H9 (cell line): ENCODE results near the gene ELAC2. TPM values are rescaled to one million over a fixed set of nuclear protein-coding genes. Genes with fewer than 3 reads are reported as not detected.

Source experiments
- DNase-seq: peaks from one replicate; pipeline ENCODE4 v3.0.0-alpha.2; 2017
- H2AFZ ChIP-seq: one replicate; pipeline ENCODE4 v1.6.1; 2013; ENCODE audit warnings: mild to moderate bottlenecking, low read length, control low read depth, moderate library complexity
- H2AK5ac ChIP-seq: 2 replicates; pipeline ENCODE4 v1.6.1; 2013; ENCODE audit warnings: low read length, control low read depth, mixed read lengths; ENCODE audit not compliant: insufficient read length
- H2BK120ac ChIP-seq: one replicate; pipeline ENCODE4 v1.6.1; 2013; ENCODE audit warnings: low read depth, mild to moderate bottlenecking, low read length, control low read depth, inconsistent platforms; ENCODE audit not compliant: poor library complexity, severe bottlenecking
- H2BK12ac ChIP-seq: 2 replicates; pipeline ENCODE4 v1.6.1; 2013; ENCODE audit warnings: low read length, control low read depth, mixed read lengths, low read depth; ENCODE audit not compliant: insufficient read length
- H2BK15ac ChIP-seq: 2 replicates; pipeline ENCODE4 v1.6.1; 2013; ENCODE audit warnings: low read depth, low read length, control low read depth
- H2BK20ac ChIP-seq: one replicate; pipeline ENCODE4 v1.6.1; 2013; ENCODE audit warnings: low read depth, mild to moderate bottlenecking, low read length, control low read depth, inconsistent platforms; ENCODE audit not compliant: poor library complexity, severe bottlenecking
- H2BK5ac ChIP-seq: 2 replicates; pipeline ENCODE4 v1.6.1; 2013; ENCODE audit warnings: low read length, control low read depth, mixed read lengths; ENCODE audit not compliant: insufficient read length
- H3K14ac ChIP-seq: 2 replicates; pipeline ENCODE4 v1.6.1; 2013; ENCODE audit warnings: low read length, control low read depth; ENCODE audit not compliant: insufficient read depth
- H3K18ac ChIP-seq: 2 replicates; pipeline ENCODE4 v1.6.1; 2013; ENCODE audit warnings: low read depth, mild to moderate bottlenecking, mixed read lengths, low read length, control low read depth; ENCODE audit not compliant: insufficient read length
- H3K23ac ChIP-seq: 2 replicates; pipeline ENCODE4 v1.6.1; 2013; ENCODE audit warnings: low read length, control low read depth, mixed read lengths, low read depth; ENCODE audit not compliant: insufficient read length
- H3K23me2 ChIP-seq: 2 replicates; pipeline ENCODE4 v1.6.1; 2013; ENCODE audit warnings: low read depth, mild to moderate bottlenecking, mixed read lengths, low read length, control low read depth; ENCODE audit not compliant: insufficient read length, poor library complexity, severe bottlenecking
- H3K27ac ChIP-seq: 2 replicates; pipeline ENCODE4 v1.5.1; 2013; ENCODE audit warnings: low read length, control low read depth, mixed read lengths, low read depth; ENCODE audit not compliant: insufficient read length
- H3K27me3 ChIP-seq: 2 replicates; pipeline ENCODE4 v1.6.1; 2013; ENCODE audit warnings: low read length, control low read depth, inconsistent platforms; ENCODE audit not compliant: insufficient read depth
- H3K4ac ChIP-seq: 2 replicates; pipeline ENCODE4 v1.6.1; 2013; ENCODE audit warnings: low read depth, mild to moderate bottlenecking, control low read depth, inconsistent platforms, low read length, moderate library complexity
- H3K4me1 ChIP-seq: 2 replicates; pipeline ENCODE4 v1.6.1; 2013; ENCODE audit warnings: low read length, control low read depth, inconsistent platforms; ENCODE audit not compliant: insufficient read depth
- H3K4me2 ChIP-seq: 2 replicates; pipeline ENCODE4 v1.6.1; 2013; ENCODE audit warnings: low read length, control low read depth, mixed read lengths; ENCODE audit not compliant: insufficient read length, insufficient read depth
- H3K56ac ChIP-seq: 2 replicates; pipeline ENCODE4 v1.6.1; 2013; ENCODE audit warnings: low read depth, mild to moderate bottlenecking, mixed read lengths, low read length, control low read depth; ENCODE audit not compliant: insufficient read length
- H3K79me1 ChIP-seq: 2 replicates; pipeline ENCODE4 v1.6.1; 2013; ENCODE audit warnings: low read depth, mild to moderate bottlenecking, moderate library complexity, low read length, control low read depth, inconsistent platforms; ENCODE audit not compliant: insufficient read depth, poor library complexity, severe bottlenecking
- H3K79me2 ChIP-seq: 2 replicates; pipeline ENCODE4 v1.6.1; 2013; ENCODE audit warnings: low read length, control low read depth, inconsistent platforms; ENCODE audit not compliant: insufficient read depth
- H3K9ac ChIP-seq: 2 replicates; pipeline ENCODE4 v1.6.1; 2013; ENCODE audit warnings: low read length, control low read depth, mixed read lengths; ENCODE audit not compliant: insufficient read length; ENCODE audit errors: extremely low read depth
- H3K9me3 ChIP-seq: one replicate; pipeline ENCODE4 v1.6.1; 2013; ENCODE audit warnings: low read depth, low read length, inconsistent platforms; ENCODE audit not compliant: control insufficient read depth
- H3T11ph ChIP-seq: one replicate; pipeline ENCODE4 v1.6.1; 2013; ENCODE audit warnings: mild to moderate bottlenecking, low read length, control low read depth, inconsistent platforms
- H4K20me1 ChIP-seq: one replicate; pipeline ENCODE4 v1.6.1; 2013; ENCODE audit not compliant: control insufficient read depth, insufficient read length, insufficient read depth
- H4K5ac ChIP-seq: 2 replicates; pipeline ENCODE4 v1.6.1; 2013; ENCODE audit warnings: low read depth, mild to moderate bottlenecking, mixed read lengths, low read length, control low read depth; ENCODE audit not compliant: insufficient read length
- H4K8ac ChIP-seq: replicated peaks from 2 replicates; pipeline ENCODE4 v1.6.1; 2013; ENCODE audit warnings: low read length, control low read depth, mixed read lengths, low read depth; ENCODE audit not compliant: insufficient read length
- H4K91ac ChIP-seq: 2 replicates; pipeline ENCODE4 v1.6.1; 2013; ENCODE audit warnings: low read depth, mild to moderate bottlenecking, moderate library complexity, mixed read lengths, low read length, control low read depth; ENCODE audit not compliant: insufficient read length
- H3K27ac Mint-ChIP-seq, 3 experiments: 2 replicates in 2 of 3; 3 replicates in 1 of 3; pipeline ENCODE4 v1.8.0; 2020 to 2021; ENCODE audit warnings: mixed read lengths in 3 of 3, mild to moderate bottlenecking in 1 of 3, moderate library complexity in 1 of 3
- H3K27me3 Mint-ChIP-seq: 2 replicates; pipeline ENCODE4 v1.8.0; 2021; ENCODE audit warnings: low read depth, mild to moderate bottlenecking, moderate library complexity, mixed read lengths
- H3K36me3 Mint-ChIP-seq, 3 experiments: 2 replicates in 2 of 3; 3 replicates in 1 of 3; pipeline ENCODE4 v1.8.0; 2020 to 2021; ENCODE audit warnings: low read depth in 3 of 3, mixed read lengths in 3 of 3; ENCODE audit not compliant: insufficient read depth in 1 of 3
- H3K4me1 Mint-ChIP-seq, 2 experiments: 2 replicates each; pipeline ENCODE4 v1.8.0; 2020; ENCODE audit warnings: mixed read lengths in 2 of 2
- H3K4me3 Mint-ChIP-seq, 2 experiments: 2 replicates in 1 of 2; 3 replicates in 1 of 2; pipeline ENCODE4 v1.8.0; 2020 to 2021; ENCODE audit warnings: mild to moderate bottlenecking in 2 of 2, mixed read lengths in 2 of 2, moderate library complexity in 1 of 2
- H3K9me3 Mint-ChIP-seq, 2 experiments: 2 replicates in 1 of 2; 3 replicates in 1 of 2; pipeline ENCODE4 v1.8.0; 2020; ENCODE audit warnings: mild to moderate bottlenecking in 2 of 2, mixed read lengths in 2 of 2, moderate library complexity in 1 of 2
- CTCF ChIP-seq: fragments of 200-600 bp; sonication (generic); conservative IDR thresholded peaks from 3 replicates; pipeline ENCODE4 v1.8.0; 2021; ENCODE audit warnings: antibody characterized with exemption, mild to moderate bottlenecking
- WGBS: extraction: QIAGEN DNeasy Blood & Tissue Kit; methylation state at CpG from one replicate; pipeline ENCODE4 v1.1.7; 2013; ENCODE audit warnings: missing lambda C conversion rate, low lambda C conversion rate, mixed read lengths; ENCODE audit not compliant: insufficient read length; ENCODE audit errors: extremely low coverage; 5-methylcytosine and 5-hydroxymethylcytosine counted together
- total RNA-seq: library from RNA; stranded (reverse); gene quantifications from 2 replicates; pipeline ENCODE4 v1.2.1, GENCODE V29; 2021

Gene ELAC2
- total RNA-seq, 1 experiment from 2014 or later = 90.7 TPM

- DNase-seq = peak; percentile 61
- Mint-ChIP-seq H3K27ac (no peak overlapping the region), H3K27me3 (peaks cover 3% of the 10 kb centered on the region), H3K4me1 (peaks cover 21 to 37% of the 10 kb centered on the region in 2 experiments), H3K4me3 (peak overlapping the region; percentile 65 to 77), H3K9me3 (no peaks in the 10 kb centered on the region; a peak in 2 of 5 replicates), H3K36me3 (peaks cover 0 to 2% (median 0%) of the 10 kb centered on the region in 3 experiments; a peak in 1 of 7 replicates)
- Histone ChIP-seq H2BK15ac (no peak overlapping the region), H3K14ac (no peak overlapping the region), H2AFZ (no peak overlapping the region), H3K9me3 (no peaks in the 10 kb centered on the region), H3K18ac (no peak overlapping the region), H4K8ac (no peak overlapping the region), H3K4ac (no peak overlapping the region), H3K4me2 (peak overlapping the region; percentile 56), H3K9ac (no peak overlapping the region), H2BK12ac (no peak overlapping the region), H3K27me3 (no peaks in the 10 kb centered on the region), H2BK120ac (no peak overlapping the region), H2BK5ac (no peak overlapping the region), H3T11ph (no peak overlapping the region), H2AK5ac (no peak overlapping the region), H3K79me1 (no peaks in the 10 kb centered on the region), H3K56ac (no peak overlapping the region), H3K27ac (no peak overlapping the region), H4K20me1 (no peaks in the 10 kb centered on the region), H2BK20ac (no peak overlapping the region), H3K23me2 (peaks cover 6% of the 10 kb centered on the region), H3K79me2 (no peaks in the 10 kb centered on the region), H4K91ac (no peak overlapping the region), H3K23ac (no peak overlapping the region), H3K4me1 (peaks cover 2% of the 10 kb centered on the region; the same call in 1 of the 2 replicates), H4K5ac (no peak overlapping the region)
- no peak for TF ChIP-seq CTCF
- WGBS = no CpG with 5 or more reads among the region's 16 CpGs
Observed at GRCh38 chr17:12973496-12974004, 44.3 kb downstream of the ELAC2 start.
